NCI-H146 treated with DMSO at 0.1 percent for 48 hours (cell line): Measurements from ENCODE around the gene STYX.

Experiments used
- DNase-seq: peaks from one replicate; lab custom pipeline; 2025; ENCODE audit not compliant: unreplicated experiment; lab: John Stamatoyannopoulos, UW

The STYX gene

DNA sequence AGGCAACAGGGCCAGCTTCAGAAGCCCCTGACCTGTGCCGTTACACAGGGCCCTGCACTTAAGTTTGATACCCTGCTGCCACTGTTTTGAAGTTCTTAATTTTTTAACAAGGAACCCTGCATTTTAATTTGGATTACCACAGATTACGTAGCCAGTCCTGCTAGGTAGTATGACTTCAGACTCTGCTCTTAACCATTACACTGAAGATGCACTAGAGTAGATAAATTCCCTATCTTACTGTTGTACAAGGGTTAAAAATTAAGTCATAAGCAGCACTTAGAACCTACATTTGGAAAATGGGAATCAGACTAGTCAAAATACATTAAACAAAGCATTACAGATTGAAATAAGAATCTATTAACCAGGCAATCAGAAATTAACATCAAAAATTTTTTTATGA lies 59.2 kb downstream of the STYX start:
- no peak for DNase-seq

DNA sequence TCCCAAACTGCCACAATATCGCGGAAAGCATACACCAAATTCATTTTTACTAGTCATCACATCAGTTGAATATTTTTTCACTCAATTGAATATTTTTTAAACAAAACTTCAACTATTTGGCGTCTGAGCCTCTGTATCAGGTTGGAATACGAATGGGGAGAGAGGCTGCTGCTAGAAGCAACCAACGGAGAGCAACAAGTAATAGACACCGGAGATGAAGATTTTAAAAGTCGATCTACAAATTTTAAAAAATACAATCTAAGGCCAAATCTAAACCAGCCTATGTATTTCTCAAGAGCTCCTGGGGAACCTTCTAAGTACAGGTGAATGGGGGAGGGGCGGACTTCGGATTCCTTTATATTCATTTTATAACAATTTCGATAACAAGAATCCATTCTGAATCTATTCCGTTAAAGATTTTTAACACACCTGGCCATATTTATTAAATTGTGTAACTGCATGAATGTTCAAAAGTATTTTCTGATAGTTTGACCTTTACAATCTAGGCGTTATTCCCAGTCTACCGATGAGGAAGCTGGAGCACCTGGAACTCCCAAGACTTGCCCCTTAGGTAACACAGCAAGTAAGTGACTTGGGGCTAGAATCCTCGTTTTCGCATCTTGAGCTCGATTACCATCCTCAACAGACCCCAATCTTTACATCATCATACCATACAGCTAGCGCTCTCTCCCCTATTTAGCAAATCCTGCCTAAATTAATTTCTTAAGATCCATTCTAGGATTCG lies 60.2 kb downstream of the STYX start:
- no peak for DNase-seq

- no peak for DNase-seq
These were observed 60.8 kb downstream of the STYX start for GRCh38 chr14:52790756-52791222.

DNA sequence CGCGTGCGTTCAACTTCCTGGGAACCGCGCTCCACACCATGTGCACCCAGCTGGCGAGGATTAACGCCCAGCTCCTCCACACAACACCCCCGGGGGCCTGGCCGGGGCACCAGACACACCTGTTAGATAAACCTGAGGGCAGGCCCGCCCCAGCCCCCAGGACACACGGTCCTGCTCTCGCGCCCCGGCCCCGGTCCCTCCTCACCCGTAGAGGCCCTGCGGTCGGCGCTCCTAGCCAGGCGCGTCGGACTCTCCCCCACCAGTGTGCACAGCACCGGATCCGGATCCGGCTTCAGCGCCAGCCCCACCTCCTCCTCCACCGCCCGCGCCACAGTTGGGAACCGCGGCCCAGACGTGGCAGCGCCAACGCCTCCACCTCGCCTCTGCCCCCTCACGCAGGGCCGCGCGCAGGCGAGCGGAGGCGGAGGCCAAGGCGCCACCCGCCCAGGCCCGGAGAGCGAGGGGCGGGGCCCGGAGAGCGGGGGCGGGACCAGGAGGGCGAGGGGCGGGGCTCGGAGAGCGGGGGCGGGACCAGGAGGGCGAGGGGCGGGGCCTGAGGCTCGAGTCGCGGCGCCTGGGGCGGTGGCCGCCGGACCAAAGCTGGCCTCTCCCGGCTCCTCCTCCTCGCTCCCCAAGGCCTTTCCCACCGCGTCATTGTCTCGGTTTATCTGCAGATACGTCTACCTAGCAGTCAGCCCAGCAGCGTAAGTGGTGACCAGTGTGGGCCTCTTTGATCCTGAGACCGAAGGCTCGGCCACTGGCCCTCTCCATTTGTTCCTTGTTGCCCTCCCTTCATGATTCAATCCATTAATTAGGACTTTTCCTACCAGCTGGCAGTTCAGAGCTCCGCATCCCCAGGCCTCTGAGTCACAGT lies 61.5 kb downstream of the STYX start, which contains the start of gene GNPNAT1:
TSS of gene GNPNAT1 (minus strand) at position 385 of the 874 bp plus-strand sequence. CDS start 6,957 bp downstream, outside the sequence.
- DNase-seq = peak; percentile 69

DNA sequence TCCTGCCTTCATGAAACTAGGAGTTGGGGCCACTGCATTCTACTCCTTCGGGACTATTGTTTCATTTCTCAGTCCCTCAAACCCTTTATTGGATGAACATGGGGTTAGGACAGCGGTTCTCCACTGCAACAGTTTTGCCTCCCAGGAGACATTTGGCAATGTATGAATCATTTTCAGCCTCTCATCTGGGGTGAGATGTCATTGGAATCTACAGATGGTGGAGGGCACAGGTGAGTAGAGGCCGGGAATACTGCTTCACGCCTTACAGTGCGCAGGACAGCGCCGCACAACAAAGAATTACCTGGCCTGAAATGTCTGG lies 62.1 kb downstream of the STYX start:
- DNase-seq = no peak

DNA sequence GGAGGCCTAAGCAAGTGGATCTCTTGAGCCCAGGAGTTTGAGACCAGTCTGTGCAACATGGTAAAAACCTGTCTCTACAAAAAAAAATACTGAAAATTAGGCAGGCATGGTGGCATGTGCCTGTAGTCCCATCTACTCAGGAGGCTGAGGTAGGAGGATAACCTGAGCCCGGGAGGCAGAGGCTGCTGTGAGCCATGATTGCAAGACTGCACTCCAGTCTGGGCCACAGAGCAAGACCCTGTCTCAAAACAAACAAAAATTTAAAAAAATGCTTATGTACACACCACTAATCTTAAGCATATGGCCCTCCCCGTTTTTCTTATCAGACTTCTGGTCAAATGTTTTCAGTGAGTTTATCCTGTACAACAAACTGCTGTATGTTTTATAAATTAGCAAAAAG lies 63.1 kb downstream of the STYX start:
- DNase-seq = no peak

DNA sequence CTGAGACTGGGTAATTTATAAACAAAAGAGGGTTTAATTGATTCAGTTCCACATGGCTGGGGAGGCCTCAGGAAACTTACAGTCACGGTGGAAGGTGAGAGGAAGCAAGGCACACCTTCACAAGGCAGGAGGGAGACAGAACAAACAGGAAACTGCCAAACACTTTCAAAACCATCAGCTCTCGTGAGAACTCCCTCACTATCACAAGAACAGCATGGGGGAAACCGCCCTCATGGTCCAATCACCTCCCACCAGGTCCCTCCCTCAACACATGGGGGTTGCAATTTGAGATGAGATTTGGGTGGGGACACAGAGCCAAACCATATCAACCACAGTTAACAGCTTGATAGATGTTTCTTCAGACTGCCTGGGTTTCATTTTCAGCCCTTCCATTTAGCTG lies 67.7 kb downstream of the STYX start:
- no peak for DNase-seq

GRCh38 chr14:52798826-52799225 lies 68.9 kb downstream of the STYX start:
- DNase-seq = no peak

- no peak for DNase-seq
These were observed 71.2 kb downstream of the STYX start for GRCh38 chr14:52801014-52801712.

DNA sequence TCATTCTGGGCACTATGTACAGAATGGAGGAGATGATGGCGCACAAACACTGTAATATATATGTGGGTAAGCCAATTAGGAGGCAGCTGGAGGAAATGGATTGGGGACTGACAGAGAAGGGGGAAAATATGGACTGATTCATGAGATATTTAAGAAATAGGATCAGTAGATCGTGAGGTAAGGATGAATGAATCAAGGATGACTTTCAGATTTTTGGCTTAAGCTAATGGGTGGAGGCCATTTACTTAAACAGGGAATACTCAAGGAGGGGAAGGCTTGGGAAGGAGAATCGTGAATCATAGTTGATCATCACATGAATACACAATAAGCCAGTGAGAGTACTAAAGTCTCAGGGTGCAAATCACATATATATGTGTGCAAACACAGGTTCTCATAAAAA lies 72.6 kb downstream of the STYX start:
- no peak for DNase-seq

DNA sequence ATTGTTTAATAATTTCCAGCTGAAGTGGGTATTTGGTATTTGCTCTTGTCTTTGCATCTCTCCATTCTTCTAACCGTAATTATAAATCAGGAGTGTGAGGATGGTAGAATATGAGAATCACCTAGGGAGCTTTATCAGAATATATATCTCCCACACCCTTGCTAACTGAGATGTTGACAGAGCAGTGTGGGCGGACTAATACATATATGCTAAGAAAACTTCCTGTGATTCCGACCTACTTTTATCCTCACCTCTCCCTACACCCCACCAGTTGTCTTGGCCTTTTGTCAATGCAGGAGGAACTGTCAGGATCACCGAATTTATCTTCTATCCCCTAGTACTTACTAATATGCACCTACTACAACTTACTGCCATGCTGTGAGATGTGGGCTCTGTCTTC lies 76.1 kb downstream of the STYX start:
- DNase-seq = no peak

GRCh38 chr14:52808101-52808500 lies 78.1 kb downstream of the STYX start:
- no peak for DNase-seq

DNA sequence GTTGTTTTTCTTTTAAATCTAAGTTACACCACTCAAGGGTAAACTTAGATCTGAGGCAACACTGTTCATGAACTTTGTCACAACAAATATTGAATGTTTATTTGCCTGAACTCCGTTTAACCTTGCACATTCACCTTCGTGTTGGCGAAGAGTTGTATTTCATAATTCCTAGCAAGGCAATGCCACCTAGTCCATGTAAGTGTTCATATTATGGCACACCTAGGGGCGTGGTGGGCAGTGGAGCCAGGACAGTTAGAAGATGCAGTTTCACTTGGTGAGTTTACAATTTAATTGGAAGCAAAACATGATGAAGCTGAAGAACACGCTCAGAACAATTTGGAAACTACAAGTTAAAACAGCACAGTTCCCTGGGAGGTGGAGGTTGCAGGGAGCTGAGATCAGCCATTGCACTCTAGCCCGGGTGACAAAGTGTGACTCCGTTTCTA lies 91.9 kb downstream of the STYX start:
- DNase-seq = no peak

DNA sequence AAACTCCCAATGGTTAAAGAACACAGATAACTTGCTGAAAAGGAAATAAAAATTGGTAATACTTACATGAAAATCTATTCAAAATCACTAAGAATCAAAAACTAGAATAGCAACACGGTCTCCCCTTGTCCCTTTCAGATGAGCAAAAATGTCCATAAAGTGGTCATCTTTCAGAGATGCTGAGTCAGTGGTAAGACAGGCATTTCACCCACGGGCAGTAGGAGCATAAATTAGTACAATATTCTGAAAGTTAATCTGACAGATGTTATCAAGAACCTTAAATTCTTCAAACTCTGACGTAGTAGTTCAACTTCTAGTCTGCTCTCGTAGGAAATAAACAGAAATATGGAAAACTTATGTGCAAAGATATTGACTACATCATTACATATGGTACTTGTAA lies 94.5 kb downstream of the STYX start:
- no peak for DNase-seq
